IMR-90 (cell line): ENCODE results near the gene ASB7. TPM values are rescaled to one million over a fixed set of nuclear protein-coding genes. Genes with fewer than 3 reads are reported as not detected.
A peak's percentile ranks its signal among the peaks of the same experiment; 100 is the strongest.

ENCODE experiments used
- ATAC-seq: fragments of 200-7000 bp; cut with Tn5 transposase; 2 replicates; pipeline ENCODE4 v1.9.1; 2020; ENCODE audit warnings: low read depth, mild to moderate bottlenecking, moderate library complexity
- BruUV-seq: library from RNA; stranded (reverse); fragments of 400-500 nt; replicated peaks from 2 replicates; lab custom pipeline; 2021; lab: Mats Ljungman, UMichigan
- CTCF ChIA-PET: fragments of 300-600 bp; formaldehyde crosslinking; extraction: SDS; loops from one replicate; lab custom pipeline; 2021; ENCODE audit warnings: antibody characterized with exemption; lab: Yijun Ruan, JAX
- POLR2A ChIA-PET: fragments of 300-600 bp; sonication (Branson Sonifier 250); formaldehyde crosslinking; loops from one replicate; lab custom pipeline; 2022; ENCODE audit warnings: antibody characterized with exemption; ENCODE audit not compliant: unreplicated experiment; lab: Charles Lee
- DNase-seq: peaks from one replicate; pipeline ENCODE4 v3.0.0; 2013
- H2AFZ ChIP-seq: replicated peaks from 2 replicates; pipeline ENCODE3; 2013; ENCODE audit warnings: low read length, mild to moderate bottlenecking; ENCODE audit not compliant: poor library complexity
- H2AK5ac ChIP-seq: 2 replicates; pipeline ENCODE4 v1.6.1; 2013; ENCODE audit warnings: low read depth, low read length, inconsistent platforms
- H2AK9ac ChIP-seq: replicated peaks from 2 replicates; pipeline ENCODE3; 2013; ENCODE audit warnings: mild to moderate bottlenecking, low read depth, low read length, moderate library complexity; ENCODE audit not compliant: poor library complexity
- H2BK120ac ChIP-seq: 2 replicates; pipeline ENCODE4 v1.6.1; 2013; ENCODE audit warnings: low read depth, low read length, inconsistent platforms
- H2BK15ac ChIP-seq: 3 replicates; pipeline ENCODE4 v1.6.1; 2013; ENCODE audit warnings: low read depth, low read length, inconsistent platforms
- H2BK20ac ChIP-seq: 2 replicates; pipeline ENCODE4 v1.6.1; 2013; ENCODE audit warnings: low read depth, mild to moderate bottlenecking, inconsistent platforms, low read length, moderate library complexity
- H2BK5ac ChIP-seq: 2 replicates; pipeline ENCODE4 v1.6.1; 2013; ENCODE audit warnings: mild to moderate bottlenecking, low read depth, low read length, inconsistent platforms; ENCODE audit not compliant: poor library complexity, severe bottlenecking
- H3K14ac ChIP-seq: replicated peaks from 2 replicates; pipeline ENCODE4 v1.6.1; 2013; ENCODE audit warnings: low read depth, low read length, inconsistent platforms
- H3K18ac ChIP-seq: 2 replicates; pipeline ENCODE4 v1.6.1; 2013; ENCODE audit warnings: low read depth, low read length, control low read depth
- H3K23ac ChIP-seq: 2 replicates; pipeline ENCODE4 v1.6.1; 2013; ENCODE audit warnings: low read depth, low read length, inconsistent platforms
- H3K27ac ChIP-seq: 2 replicates; pipeline ENCODE4 v1.5.1; 2013; ENCODE audit warnings: mild to moderate bottlenecking, control low read depth, low read length; ENCODE audit not compliant: insufficient read depth
- H3K27me3 ChIP-seq: 2 replicates; pipeline ENCODE4 v1.6.1; 2013; ENCODE audit warnings: low read length; ENCODE audit not compliant: control insufficient read depth, insufficient read depth
- H3K36me3 ChIP-seq: 2 replicates; pipeline ENCODE4 v1.6.1; 2013; ENCODE audit warnings: low read length, mixed read lengths; ENCODE audit not compliant: control insufficient read depth, insufficient read depth
- H3K4ac ChIP-seq: 2 replicates; pipeline ENCODE4 v1.6.1; 2013; ENCODE audit warnings: low read depth, low read length, inconsistent platforms
- H3K4me1 ChIP-seq: 2 replicates; pipeline ENCODE4 v1.6.1; 2013; ENCODE audit warnings: low read length, mixed read lengths; ENCODE audit not compliant: control insufficient read depth, insufficient read depth
- H3K4me2 ChIP-seq: 2 replicates; pipeline ENCODE4 v1.6.1; 2013; ENCODE audit warnings: low read depth, mild to moderate bottlenecking, control low read depth, low read length, moderate library complexity
- H3K4me3 ChIP-seq: 2 replicates; pipeline ENCODE4 v1.5.1; 2013; ENCODE audit warnings: low read depth, mild to moderate bottlenecking, control low read depth, low read length, moderate library complexity; ENCODE audit not compliant: insufficient read depth
- H3K56ac ChIP-seq: 2 replicates; pipeline ENCODE4 v1.6.1; 2013; ENCODE audit warnings: low read length, inconsistent platforms; ENCODE audit not compliant: insufficient read depth; ENCODE audit errors: extremely low read depth
- H3K79me1 ChIP-seq, 2 experiments: 2 replicates each; pipeline ENCODE4 v1.6.1; 2013; ENCODE audit warnings: low read length in 2 of 2, inconsistent platforms in 1 of 2, low read depth in 1 of 2
- H3K9ac ChIP-seq: 2 replicates; pipeline ENCODE4 v1.6.1; 2013; ENCODE audit warnings: low read depth, low read length, control low read depth
- H3K9me1 ChIP-seq: 2 replicates; pipeline ENCODE4 v1.6.1; 2013; ENCODE audit warnings: low read length, inconsistent platforms; ENCODE audit not compliant: insufficient read depth
- H3K9me3 ChIP-seq: 2 replicates; pipeline ENCODE4 v1.6.1; 2013; ENCODE audit warnings: low read length; ENCODE audit not compliant: control insufficient read depth, insufficient read depth
- H4K20me1 ChIP-seq: 2 replicates; pipeline ENCODE4 v1.6.1; 2013; ENCODE audit warnings: low read length, inconsistent platforms; ENCODE audit not compliant: insufficient read depth
- H4K5ac ChIP-seq: 2 replicates; pipeline ENCODE4 v1.6.1; 2013; ENCODE audit warnings: mild to moderate bottlenecking, low read depth, low read length, control low read depth
- H4K8ac ChIP-seq, 2 experiments: 2 replicates each; pipeline ENCODE4 v1.6.1; 2013; ENCODE audit warnings: low read depth in 2 of 2, low read length in 2 of 2, control low read depth in 1 of 2, inconsistent platforms in 1 of 2
- H4K91ac ChIP-seq: 2 replicates; pipeline ENCODE4 v1.6.1; 2013; ENCODE audit warnings: low read depth, low read length, inconsistent platforms; ENCODE audit not compliant: insufficient read depth
- ELK1 ChIP-seq: fragments of 150-350 bp; IDR thresholded peaks from 2 replicates; pipeline ENCODE4 v1.6.1; 2016; ENCODE audit warnings: low read depth, mild to moderate bottlenecking, low read length, moderate library complexity, borderline replicate concordance
- MXI1 ChIP-seq: IDR thresholded peaks from 2 replicates; pipeline ENCODE4 v1.6.1; 2012; ENCODE audit warnings: low read depth, mild to moderate bottlenecking, low read length, moderate library complexity, borderline replicate concordance
- USF2 ChIP-seq: fragments of 150-350 bp; IDR thresholded peaks from 2 replicates; pipeline ENCODE4 v1.6.1; 2017; ENCODE audit warnings: mild to moderate bottlenecking, antibody characterized with exemption, low read length, low read depth
- WGBS, 2 experiments: methylation state at CpG; one replicate each; pipeline versions ENCODE4 v1.1.5 to v1.1.7; 2013; ENCODE audit warnings: missing lambda C conversion rate in 2 of 2; ENCODE audit not compliant: insufficient read length in 1 of 2; ENCODE audit errors: extremely low coverage in 2 of 2; 5-methylcytosine and 5-hydroxymethylcytosine counted together
- dilution Hi-C: fragments of 300-500 bp; cut with HindIII; formaldehyde crosslinking; loops from one replicate; pipeline ENCODE4 v1.14.3; 2018; ENCODE audit warnings: low sequenced_read_pairs; ENCODE audit not compliant: unreplicated experiment
- in situ Hi-C: fragments of 300-500 bp; cut with MboI; formaldehyde crosslinking; loops from 3 replicates; pipeline ENCODE4 v1.14.3; 2019; ENCODE audit warnings: low sequenced_read_pairs, inconsistent platforms, mixed read lengths
- intact Hi-C: fragments of 100-400 bp; cut with micrococcal nuclease; formaldehyde crosslinking; loops from 2 replicates; pipeline ENCODE4 v1.10.0; 2022
- polyA plus RNA-seq, 3 experiments: library from polyadenylated mRNA; depleted of rRNA; stranded (reverse); fragments of >200 nt; gene quantifications; 2 replicates each; pipeline ENCODE4 v1.2.3, GENCODE V29; 2012; ENCODE audit warnings: low replicate concordance in 1 of 3
- total RNA-seq: library from RNA; depleted of rRNA; stranded (reverse); fragments of >200 nt; gene quantifications from 2 replicates; pipeline ENCODE4 v1.2.3, GENCODE V29; 2012

The ASB7 gene
- total and polyA plus RNA-seq, 2 of the 4 experiments (the other 2 are of a cell fraction) = 7.7 to 16.7 TPM

- BruUV-seq = no TSS peak
- no peak for ATAC-seq
- no peak overlapping the region for H2BK20ac ChIP-seq
These were observed 1.2 kb upstream of the ASB7 start for GRCh38 chr15:100601163-100601562.

More at GRCh38 chr15:100601163-100601562, 1.2 kb upstream of the ASB7 start:
- Histone ChIP-seq H3K27me3 (no peaks in the 10 kb centered on the region), H3K14ac (peak overlapping the region; percentile 28; the same call in 1 of the 2 replicates), H3K4me2 (peak overlapping the region; percentile 61), H2AK9ac (no peak overlapping the region), H2BK5ac (no peak overlapping the region), H3K9ac (peak overlapping the region; percentile 86), H2BK120ac (no peak overlapping the region), H4K5ac (no peak overlapping the region), H4K8ac (peak overlapping the region; percentile 60 to 82; a peak in 2 of 4 replicates), H4K91ac (no peak overlapping the region), H3K79me1 (peaks cover 17 to 51% of the 10 kb centered on the region in 2 experiments), H3K36me3 (no peaks in the 10 kb centered on the region), H2AFZ (peak overlapping the region; percentile 24), H3K56ac (peak overlapping the region; percentile 48), H3K4me3 (peak overlapping the region; percentile 66), H2AK5ac (no peak overlapping the region), H3K4me1 (no peaks in the 10 kb centered on the region), H3K4ac (no peak overlapping the region), H3K27ac (no peak overlapping the region), H3K18ac (no peak overlapping the region), H4K20me1 (peaks cover 10% of the 10 kb centered on the region; the same call in 1 of the 2 replicates), H3K9me3 (no peaks in the 10 kb centered on the region), H3K23ac (peak overlapping the region; percentile 84; the same call in 1 of the 2 replicates), H3K9me1 (peaks cover 3% of the 10 kb centered on the region; the same call in 1 of the 2 replicates), H2BK15ac (no peak overlapping the region)
- dilution Hi-C loops (no loop called here), in situ Hi-C loops (no loop called here), intact Hi-C loops (no loop called here)
- POLR2A ChIA-PET = no interaction called here
- no CpG with 5 or more reads among the region's 10 CpGs for WGBS, 2 experiments
- TF ChIP-seq USF2 (peak; percentile 84), MXI1 (peak; percentile 63; the same call in 1 of the 2 replicates), ELK1 (no peak)
- CTCF ChIA-PET = no interaction called here
- no peak for DNase-seq
